K562 (cell line): ENCODE data around the gene CRABP2. TPM values are rescaled to one million over a fixed set of nuclear protein-coding genes. Genes with fewer than 3 reads are reported as not detected.

Experiments
- BRD9 ChIP-seq: fragments of 450-650 bp; IDR thresholded peaks from 2 replicates; pipeline ENCODE4 v1.6.1; 2018; ENCODE audit warnings: low read depth; ENCODE audit not compliant: partially characterized antibody
- BRF1 ChIP-seq: IDR thresholded peaks from 3 replicates; pipeline ENCODE4 v1.6.1; 2011; ENCODE audit warnings: borderline replicate concordance, mild to moderate bottlenecking; ENCODE audit not compliant: insufficient read length; ENCODE audit errors: extremely low read depth
- GABPA ChIP-seq: fragments of 200-800 bp; sonication (Bioruptor generic); conservative IDR thresholded peaks from 2 replicates; pipeline ENCODE4 v1.6.1; 2016; ENCODE audit warnings: low read depth, missing genetic modification characterization, missing compliant biosample characterization
- MEF2A ChIP-seq: IDR thresholded peaks from 2 replicates; pipeline ENCODE4 v1.6.1; 2011; ENCODE audit warnings: low read depth, mild to moderate bottlenecking, low read length, moderate library complexity; ENCODE audit not compliant: control insufficient read depth
- MGA ChIP-seq: fragments of 450-650 bp; IDR thresholded peaks from 2 replicates; pipeline ENCODE4 v1.6.1; 2016; ENCODE audit warnings: mild to moderate bottlenecking, moderate library complexity
- MTA2 ChIP-seq: fragments of 450-650 bp; IDR thresholded peaks from 2 replicates; pipeline ENCODE4 v1.6.1; 2016; ENCODE audit warnings: low read depth
- NFE2 ChIP-seq: IDR thresholded peaks from 2 replicates; pipeline ENCODE4 v1.6.1; 2014; ENCODE audit warnings: antibody characterized with exemption, low read depth
- PHTF2 ChIP-seq: fragments of 250-450 bp; sonication (Bioruptor Pico); IDR thresholded peaks from 2 replicates; pipeline ENCODE4 v1.5.0; 2021; ENCODE audit warnings: mild to moderate bottlenecking
- RBFOX2 ChIP-seq: fragments of 200-400 bp; formaldehyde crosslinking; IDR thresholded peaks from 2 replicates; pipeline ENCODE4 v1.6.1; 2017; ENCODE audit warnings: low read depth, mild to moderate bottlenecking, low read length, moderate library complexity
- TAF1 ChIP-seq: IDR thresholded peaks from 2 replicates; pipeline ENCODE4 v1.6.1; 2011; ENCODE audit warnings: mild to moderate bottlenecking, low read length, moderate library complexity; ENCODE audit not compliant: insufficient read depth, control insufficient read depth, severe bottlenecking; ENCODE audit errors: extremely low read depth
- TEAD2 ChIP-seq: fragments of 450-650 bp; IDR thresholded peaks from 2 replicates; pipeline ENCODE4 v1.6.1; 2016; ENCODE audit warnings: missing genetic modification characterization, control low read depth, missing compliant biosample characterization
- TRIM24 ChIP-seq, 2 experiments: fragments of 450-650 bp; IDR thresholded peaks; 2 replicates each; pipeline ENCODE4 v1.6.1; 2016
- polyA plus RNA-seq, 8 experiments: library from polyadenylated mRNA; depleted of rRNA in 4 of 8; stranded (reverse) in 5 of 8; unstranded in 3 of 8; fragments of >200 nt; fragmentation: Nextera tagmentation in 2 of 8; fragmentation: Illumina TruSeq in 1 of 8; extraction: Ambion mirVana in 2 of 8; extraction: Trizol in 1 of 8; gene quantifications; 2 replicates each; pipeline versions ENCODE4 v1.2.1 to v1.2.3, GENCODE V29; 2011 to 2014; ENCODE audit warnings: inconsistent platforms in 1 of 8, missing spikeins in 1 of 8
- total RNA-seq, 7 experiments: library from RNA; depleted of rRNA in 6 of 7; stranded (reverse); fragments of >200 nt in 6 of 7; fragmentation: Illumina TruSeq in 2 of 7; extraction: Trizol in 2 of 7; gene quantifications; 2 replicates each; pipeline versions ENCODE4 v1.2.1 to v1.2.3, GENCODE V29; 2011 to 2021; ENCODE audit warnings: low replicate concordance in 1 of 7
- TF ChIP-seq, protein P1 (sequence below), 3 experiments: fragments of 200-800 bp in 1 of 3; fragments of 250-450 bp in 1 of 3; fragments of 450-650 bp in 1 of 3; sonication (Bioruptor Pico) in 1 of 3; sonication (Bioruptor generic) in 1 of 3; formaldehyde crosslinking in 1 of 3; IDR thresholded peaks; 2 replicates each; pipeline versions ENCODE4 v1.6.1 to v1.8.0; 2016 to 2022; ENCODE audit warnings: mild to moderate bottlenecking in 2 of 3, missing genetic modification characterization in 2 of 3, missing compliant biosample characterization in 1 of 3, moderate library complexity in 1 of 3

CRABP2 gene
- total and polyA plus RNA-seq, 9 of the 15 experiments (the other 6 are each of a cell fraction or from before 2014, with no cell fraction given), result 0.30 to 2.5 (median 0.82) TPM

DNA sequence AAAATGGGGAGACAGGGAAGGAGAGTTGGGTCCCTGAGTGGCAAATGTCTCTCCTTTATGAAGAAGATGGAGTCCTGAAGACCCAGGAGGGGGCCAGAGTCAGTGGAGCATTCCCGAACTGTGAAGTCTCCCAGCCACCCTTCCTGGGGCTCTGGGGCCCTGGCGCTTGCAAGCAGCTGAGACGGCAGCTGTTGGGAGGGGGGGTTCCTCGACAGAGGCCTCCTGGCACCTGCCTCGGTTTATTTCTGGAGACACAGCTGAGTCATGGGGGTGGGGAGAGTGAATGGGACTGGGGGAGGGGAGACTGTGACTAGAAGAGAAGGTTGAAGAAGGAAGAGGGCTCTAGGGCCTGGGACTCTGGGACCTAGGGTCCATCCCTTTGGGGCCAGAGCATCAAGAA lies 42.2 kb downstream of the CRABP2 start (continued):
- TF ChIP-seq RBFOX2 (no peak), TAF1 (peak; percentile 25), PHTF2 (no peak), NFE2 (peak; percentile 82), MEF2A (peak; percentile 73; the same call in 1 of the 2 replicates), BRF1 (no peak), BRD9 (no peak), TRIM24 (IDR thresholded peaks at IDR 0.05) (peak in 1 of 2 experiments; percentile 30; a peak in 1 of 4 replicates), TEAD2 (tag) (0 out of 2 replicates have a peak, but pooled peaks have one; percentile 10), GABPA (tag) (no peak), MGA (no peak), MTA2 (no peak)
- TF ChIP-seq, protein P1, sequence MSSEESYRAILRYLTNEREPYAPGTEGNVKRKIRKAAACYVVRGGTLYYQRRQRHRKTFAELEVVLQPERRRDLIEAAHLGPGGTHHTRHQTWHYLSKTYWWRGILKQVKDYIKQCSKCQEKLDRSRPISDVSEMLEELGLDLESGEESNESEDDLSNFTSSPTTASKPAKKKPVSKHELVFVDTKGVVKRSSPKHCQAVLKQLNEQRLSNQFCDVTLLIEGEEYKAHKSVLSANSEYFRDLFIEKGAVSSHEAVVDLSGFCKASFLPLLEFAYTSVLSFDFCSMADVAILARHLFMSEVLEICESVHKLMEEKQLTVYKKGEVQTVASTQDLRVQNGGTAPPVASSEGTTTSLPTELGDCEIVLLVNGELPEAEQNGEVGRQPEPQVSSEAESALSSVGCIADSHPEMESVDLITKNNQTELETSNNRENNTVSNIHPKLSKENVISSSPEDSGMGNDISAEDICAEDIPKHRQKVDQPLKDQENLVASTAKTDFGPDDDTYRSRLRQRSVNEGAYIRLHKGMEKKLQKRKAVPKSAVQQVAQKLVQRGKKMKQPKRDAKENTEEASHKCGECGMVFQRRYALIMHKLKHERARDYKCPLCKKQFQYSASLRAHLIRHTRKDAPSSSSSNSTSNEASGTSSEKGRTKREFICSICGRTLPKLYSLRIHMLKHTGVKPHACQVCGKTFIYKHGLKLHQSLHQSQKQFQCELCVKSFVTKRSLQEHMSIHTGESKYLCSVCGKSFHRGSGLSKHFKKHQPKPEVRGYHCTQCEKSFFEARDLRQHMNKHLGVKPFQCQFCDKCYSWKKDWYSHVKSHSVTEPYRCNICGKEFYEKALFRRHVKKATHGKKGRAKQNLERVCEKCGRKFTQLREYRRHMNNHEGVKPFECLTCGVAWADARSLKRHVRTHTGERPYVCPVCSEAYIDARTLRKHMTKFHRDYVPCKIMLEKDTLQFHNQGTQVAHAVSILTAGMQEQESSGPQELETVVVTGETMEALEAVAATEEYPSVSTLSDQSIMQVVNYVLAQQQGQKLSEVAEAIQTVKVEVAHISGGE (CRISPR knock-in tag; IDR thresholded peaks at IDR 0.05), result peak in 1 of 3 experiments; percentile 37; a peak in 1 of 6 replicates
